ENCODE results near the gene TTC3.
A peak's percentile ranks its signal among the peaks of the same experiment; 100 is the strongest.

TTC3 gene

GRCh38 chr21:37060296-37060695, 12.8 kb upstream of the TTC3 start:
- DNase-seq (ENCODE audit: low read depth): peak; percentile 96
- H3K4me3 ChIP-seq (ENCODE audit: low read depth, low read length): no peak overlapping the region

- peak; percentile 48 for DNase-seq (ENCODE audit: low read depth)
- H3K4me3 ChIP-seq (ENCODE audit: low read depth, low read length): no peak overlapping the region
Observed at GRCh38 chr21:37061926-37062592, 11.0 kb upstream of the TTC3 start.

- DNase-seq (ENCODE audit: low read depth): no peak
- H3K4me3 ChIP-seq (ENCODE audit: low read depth, low read length): no peak overlapping the region
Observed at GRCh38 chr21:37062593-37062935, 10.5 kb upstream of the TTC3 start.

GRCh38 chr21:37063433-37063832, 9.6 kb upstream of the TTC3 start:
- no peak overlapping the region for H3K4me3 ChIP-seq (ENCODE audit: low read depth, low read length)
- no peak for DNase-seq (ENCODE audit: low read depth)

DNA sequence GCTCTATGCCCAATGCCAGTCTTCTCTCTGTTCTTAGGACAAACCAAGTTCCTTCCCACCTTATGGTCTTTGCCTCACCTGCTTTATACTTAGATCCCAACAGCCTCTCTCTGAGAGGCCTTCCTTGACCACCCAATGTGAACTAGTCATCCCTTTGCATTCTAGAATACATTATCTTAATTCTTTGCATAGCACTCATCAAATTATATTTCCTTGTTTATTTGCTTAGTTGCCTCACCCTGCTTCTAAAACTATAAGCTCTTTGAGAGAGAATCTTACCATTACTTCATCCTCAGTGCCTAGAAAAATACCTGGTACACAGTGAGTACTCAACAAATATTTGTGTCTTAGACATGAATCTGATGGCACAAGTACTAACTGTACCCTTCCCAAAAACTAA, 8.2 kb upstream of the TTC3 start:
- DNase-seq (ENCODE audit: low read depth): no peak
- H3K4me3 ChIP-seq (ENCODE audit: low read depth, low read length): no peak overlapping the region

- DNase-seq (ENCODE audit: low read depth): no peak
- H3K4me3 ChIP-seq (ENCODE audit: low read depth, low read length): no peak overlapping the region
Observed at GRCh38 chr21:37065561-37066177, 7.4 kb upstream of the TTC3 start.

- H3K4me3 ChIP-seq (ENCODE audit: low read depth, low read length): peak overlapping the region; percentile 63
- peak; percentile 84 for DNase-seq (ENCODE audit: low read depth)
Observed at GRCh38 chr21:37071561-37072273, 1.3 kb upstream of the TTC3 start.

DNA sequence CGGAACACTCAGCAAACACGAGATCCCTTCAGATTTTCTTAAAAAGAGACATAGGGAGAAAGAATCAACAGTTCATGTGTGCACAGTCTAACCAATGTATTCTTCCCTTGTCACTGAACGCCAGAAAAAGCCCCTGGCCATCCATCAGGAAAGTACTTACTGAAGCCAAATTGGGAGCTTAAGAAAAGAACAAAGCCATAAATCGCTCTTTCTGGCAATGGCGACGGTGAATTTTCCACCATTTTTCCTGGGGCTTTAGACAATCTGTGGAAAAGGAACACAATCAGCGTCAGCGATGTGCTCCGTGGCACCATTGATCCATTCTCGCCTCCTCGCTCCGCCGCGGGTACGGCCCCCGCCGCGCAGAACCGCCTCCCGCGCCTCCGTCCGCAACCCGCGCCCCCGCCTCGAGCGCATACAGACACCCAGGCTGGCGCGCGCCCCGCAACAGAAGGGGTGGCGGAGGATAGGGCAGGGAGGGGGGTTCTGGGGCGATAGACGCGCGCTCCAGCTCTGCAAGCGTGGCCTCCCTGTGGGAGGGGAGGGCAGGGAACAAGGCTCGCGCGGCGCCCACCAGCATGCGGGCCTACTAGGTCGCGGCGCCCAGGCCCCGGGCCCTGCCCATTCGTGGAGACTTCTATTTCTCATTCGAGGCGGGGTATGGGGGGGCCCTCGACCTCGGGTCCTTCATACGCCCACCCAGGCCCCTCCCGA, 623 bp upstream of the TTC3 start:
- peak overlapping the region; percentile 63 for H3K4me3 ChIP-seq (ENCODE audit: low read depth, low read length)
- peak; percentile 73 for DNase-seq (ENCODE audit: low read depth)

DNA sequence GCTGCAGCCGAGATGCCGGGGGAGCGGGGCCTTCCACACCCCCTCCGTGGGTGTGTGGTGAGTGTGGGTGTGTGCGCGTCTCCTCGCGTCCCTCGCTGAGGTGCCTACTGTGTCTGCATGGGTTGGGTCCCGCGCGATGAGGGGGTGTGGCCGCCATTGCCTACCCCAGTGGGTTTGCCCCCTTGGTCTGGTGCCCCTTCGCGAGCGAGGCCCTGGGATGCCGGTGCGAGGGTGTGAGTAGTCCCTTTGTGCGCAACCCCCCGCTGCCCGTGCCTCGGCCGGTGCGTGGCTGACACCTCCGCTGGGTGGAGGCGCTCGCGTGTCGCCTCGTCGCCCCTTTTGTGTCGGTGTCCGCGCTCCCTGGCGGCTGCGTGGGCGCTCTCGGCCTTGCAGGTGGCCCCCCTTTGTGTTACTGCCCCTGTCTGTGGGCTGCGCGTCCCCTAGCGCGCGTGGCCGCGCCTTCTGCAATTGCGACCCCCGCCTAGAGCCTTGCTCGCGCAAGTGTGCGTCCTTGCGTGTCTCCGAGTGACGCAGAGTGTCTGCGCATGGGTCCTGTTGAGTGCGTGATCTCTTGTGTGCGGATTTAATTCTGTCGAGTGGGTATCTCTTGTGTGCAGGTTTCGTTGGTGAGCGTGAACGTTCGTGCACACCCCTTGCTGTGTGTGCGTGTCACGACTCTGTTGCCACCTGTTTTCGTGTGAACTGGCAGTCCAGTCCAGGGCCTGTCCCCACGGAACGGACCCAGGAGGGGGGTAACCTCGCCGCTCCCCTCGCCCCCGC, 553 bp downstream of the TTC3 start:
- no peak for DNase-seq (ENCODE audit: low read depth)
- peak overlapping the region; percentile 95 for H3K4me3 ChIP-seq (ENCODE audit: low read depth, low read length)

DNA sequence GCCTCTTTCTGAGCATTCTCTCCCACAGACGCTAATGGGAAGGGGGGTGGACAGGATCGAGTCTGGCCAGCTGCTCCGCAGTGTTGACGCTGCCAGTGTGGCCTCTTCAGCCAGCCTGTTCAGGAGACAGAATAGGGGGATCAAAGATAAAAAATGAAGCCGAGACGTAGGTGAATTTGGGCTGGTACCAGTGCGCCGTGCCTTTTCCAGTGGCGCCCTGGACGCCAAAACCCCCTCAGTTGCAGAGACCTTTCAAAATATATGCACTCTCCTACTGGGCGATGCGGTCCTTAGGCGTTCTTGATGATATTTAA, 1.1 kb downstream of the TTC3 start:
- no peak for DNase-seq (ENCODE audit: low read depth)
- peak overlapping the region; percentile 95 for H3K4me3 ChIP-seq (ENCODE audit: low read depth, low read length)

DNA sequence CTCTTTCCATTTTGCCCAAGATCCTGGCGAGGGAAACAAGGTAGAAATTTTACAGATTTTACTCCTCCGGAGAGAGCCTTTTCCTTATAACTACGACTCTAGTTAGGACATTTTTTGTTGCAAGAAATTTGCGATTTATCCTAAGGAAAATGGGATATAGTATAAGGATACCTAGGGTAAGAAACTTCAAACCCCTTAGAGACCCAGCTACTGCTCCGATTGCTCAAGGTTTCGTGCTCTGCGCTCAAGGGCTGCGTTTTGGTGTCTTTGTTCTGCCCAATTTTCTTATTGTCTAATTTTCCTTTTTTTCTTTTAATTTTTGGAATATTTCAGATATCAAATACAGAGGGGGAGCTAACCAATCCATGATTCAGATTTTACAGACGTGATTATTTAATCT, 1.5 kb downstream of the TTC3 start:
- peak overlapping the region; percentile 95 for H3K4me3 ChIP-seq (ENCODE audit: low read depth, low read length)
- no peak for DNase-seq (ENCODE audit: low read depth)

DNA sequence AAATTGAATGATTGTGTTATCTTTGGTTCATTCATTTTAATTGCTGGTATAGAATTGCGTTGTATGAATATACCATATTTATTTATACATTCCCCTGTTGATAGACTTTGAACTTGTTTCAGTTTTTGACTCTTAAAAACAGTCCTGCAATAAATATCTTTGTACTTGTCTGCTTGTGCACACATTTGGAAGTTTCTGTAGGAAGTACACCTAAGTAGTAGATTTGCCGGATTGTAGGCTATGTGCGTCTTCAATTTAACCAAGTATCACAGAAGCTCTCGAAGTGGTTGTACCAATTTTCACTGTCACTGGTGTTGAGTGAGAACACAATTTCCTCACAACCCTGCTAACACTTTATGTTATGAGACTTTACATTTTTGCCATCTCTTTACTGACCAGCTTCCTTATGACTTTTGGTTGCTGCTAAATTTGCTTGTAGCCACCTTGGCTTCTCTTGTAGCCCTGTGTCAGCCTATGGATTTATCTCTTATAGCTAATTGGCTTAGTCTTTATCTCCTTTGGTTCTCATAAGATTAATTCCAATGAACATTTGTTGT, 2.2 kb downstream of the TTC3 start:
- DNase-seq (ENCODE audit: low read depth): no peak
- H3K4me3 ChIP-seq (ENCODE audit: low read depth, low read length): peak overlapping the region; percentile 95

- no peak overlapping the region for H3K4me3 ChIP-seq (ENCODE audit: low read depth, low read length)
- no peak for DNase-seq (ENCODE audit: low read depth)
Observed at GRCh38 chr21:37076087-37076850, 3.2 kb downstream of the TTC3 start.

DNA sequence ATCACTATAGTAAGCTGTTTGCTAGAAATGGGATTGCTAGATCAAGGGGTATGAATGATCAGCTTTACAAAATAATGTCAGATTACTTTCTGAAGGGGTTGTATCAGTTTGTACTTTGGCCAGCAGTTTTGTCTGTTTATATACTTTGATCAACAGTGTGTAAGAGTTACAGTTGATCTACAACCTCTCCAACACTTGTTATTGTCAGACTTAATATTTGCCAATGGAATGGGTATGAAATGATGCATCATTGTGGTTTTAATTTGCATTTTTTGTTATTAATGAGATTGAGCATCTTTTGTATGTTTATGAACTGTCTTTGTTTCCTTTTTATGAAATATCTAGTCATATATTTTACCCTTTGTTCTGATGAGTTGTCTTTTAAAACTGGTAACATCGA, 4.3 kb downstream of the TTC3 start:
- DNase-seq (ENCODE audit: low read depth): no peak

DNA sequence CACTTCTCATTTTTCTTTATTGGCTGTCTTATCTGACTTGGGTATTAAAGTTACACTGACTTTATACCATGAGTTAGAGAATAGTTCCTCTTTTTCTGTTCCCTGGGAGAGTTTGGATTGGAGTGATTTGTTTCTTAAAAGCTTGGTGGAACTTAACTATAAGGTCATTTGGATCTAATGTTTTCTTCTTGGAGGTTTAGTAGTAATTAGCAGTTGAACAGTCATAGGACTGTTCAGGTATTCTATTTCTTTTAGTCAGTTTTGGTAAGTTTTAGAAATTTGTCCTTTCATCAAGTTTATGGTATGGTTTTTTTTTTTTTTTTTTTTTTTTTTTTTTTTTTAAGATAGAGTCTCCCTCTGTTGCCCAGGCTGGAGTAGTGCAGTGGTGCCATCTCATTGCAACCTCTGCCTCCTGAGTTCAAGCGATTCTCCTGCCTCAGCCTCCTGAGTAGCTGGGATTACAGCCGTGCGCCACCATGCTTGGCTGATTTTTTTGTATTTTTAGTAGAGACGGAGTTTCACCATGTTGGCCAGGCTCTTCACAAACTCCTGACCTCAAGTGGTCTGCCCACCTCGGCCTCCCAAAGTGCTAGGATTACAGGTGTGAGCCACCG, 6.3 kb downstream of the TTC3 start:
- no peak for DNase-seq (ENCODE audit: low read depth)
- H3K4me3 ChIP-seq (ENCODE audit: low read depth, low read length): no peak overlapping the region

More for the DNA sequence above, 4.3 kb downstream of the TTC3 start:
- H3K4me3 ChIP-seq (ENCODE audit: low read depth, low read length): no peak overlapping the region

DNA sequence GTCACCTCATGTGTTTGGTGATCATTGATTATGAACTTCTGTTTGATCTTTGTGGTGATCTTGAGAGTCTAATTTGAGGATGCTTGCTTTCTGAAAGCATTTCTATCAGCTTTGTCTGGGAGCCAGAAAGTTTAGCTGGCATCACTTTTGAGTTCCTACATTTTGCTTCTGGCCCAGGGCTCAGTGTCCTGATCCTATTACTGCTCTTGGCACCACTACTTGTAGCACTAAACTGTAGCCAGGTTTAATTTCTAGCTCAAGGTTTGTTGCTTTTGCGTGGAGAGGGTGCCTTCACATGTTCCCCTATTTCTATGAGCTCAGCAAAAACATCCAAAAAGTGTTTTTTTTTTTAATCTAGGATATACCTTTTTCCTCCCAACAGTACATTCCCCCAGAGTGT, 9.3 kb downstream of the TTC3 start:
- H3K4me3 ChIP-seq (ENCODE audit: low read depth, low read length): no peak overlapping the region
- DNase-seq (ENCODE audit: low read depth): no peak

- H3K4me3 ChIP-seq (ENCODE audit: low read depth, low read length): no peak overlapping the region
- no peak for DNase-seq (ENCODE audit: low read depth)
Observed at GRCh38 chr21:37082856-37083528, 9.9 kb downstream of the TTC3 start.

DNA sequence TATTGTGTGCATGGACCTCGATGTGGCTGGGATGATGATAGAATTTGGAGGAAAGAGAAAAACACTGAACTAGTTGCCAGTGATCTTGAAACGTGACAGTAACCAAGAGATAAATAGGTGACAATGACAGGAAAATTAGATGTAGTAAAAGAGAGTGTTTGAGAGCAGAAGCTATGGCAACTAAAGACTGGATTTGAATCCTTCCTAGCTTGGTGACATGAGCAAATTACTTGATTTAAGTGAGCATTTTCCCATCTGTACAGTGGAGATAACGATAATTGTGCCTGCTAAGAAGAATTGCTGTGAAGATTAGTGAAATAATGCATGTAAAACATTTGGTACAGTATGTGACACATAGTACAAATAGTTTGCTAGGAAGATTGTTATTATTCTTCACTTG, 12.7 kb downstream of the TTC3 start:
- DNase-seq (ENCODE audit: low read depth): no peak
- no peak overlapping the region for H3K4me3 ChIP-seq (ENCODE audit: low read depth, low read length)
